ENCODE results near the gene RAD51B.

The RAD51B gene

GRCh38 chr14:68413509-68413908 lies 593.9 kb downstream of the RAD51B start:
- H3K4me3 ChIP-seq (ENCODE audit: low read depth, low read length), result no peak overlapping the region
- TF ChIP-seq CTCF (IDR thresholded peaks at IDR 0.05; ENCODE audit: insufficient read depth, low read depth, low read length, missing control alignments), result no peak
- DNase-seq (ENCODE audit: low read depth), result no peak

GRCh38 chr14:68414121-68414520 lies 594.5 kb downstream of the RAD51B start:
- DNase-seq (ENCODE audit: low read depth), result no peak
- no peak for TF ChIP-seq CTCF (IDR thresholded peaks at IDR 0.05; ENCODE audit: insufficient read depth, low read depth, low read length, missing control alignments)
- H3K4me3 ChIP-seq (ENCODE audit: low read depth, low read length), result no peak overlapping the region

GRCh38 chr14:68416171-68416570 lies 596.6 kb downstream of the RAD51B start:
- no peak for TF ChIP-seq CTCF (IDR thresholded peaks at IDR 0.05; ENCODE audit: insufficient read depth, low read depth, low read length, missing control alignments)
- H3K4me3 ChIP-seq (ENCODE audit: low read depth, low read length), result no peak overlapping the region
- no peak for DNase-seq (ENCODE audit: low read depth)

- no peak for TF ChIP-seq CTCF (IDR thresholded peaks at IDR 0.05; ENCODE audit: insufficient read depth, low read depth, low read length, missing control alignments)
- DNase-seq (ENCODE audit: low read depth), result no peak
- no peak overlapping the region for H3K4me3 ChIP-seq (ENCODE audit: low read depth, low read length)
Measured at GRCh38 chr14:68417009-68417650, 597.6 kb downstream of the RAD51B start.

- DNase-seq (ENCODE audit: low read depth), result peak; percentile 49
- H3K4me3 ChIP-seq (ENCODE audit: low read depth, low read length), result no peak overlapping the region
- no peak for TF ChIP-seq CTCF (IDR thresholded peaks at IDR 0.05; ENCODE audit: insufficient read depth, low read depth, low read length, missing control alignments)
Measured at GRCh38 chr14:68418174-68419118, 598.9 kb downstream of the RAD51B start.

- H3K4me3 ChIP-seq (ENCODE audit: low read depth, low read length), result no peak overlapping the region
- TF ChIP-seq CTCF (IDR thresholded peaks at IDR 0.05; ENCODE audit: insufficient read depth, low read depth, low read length, missing control alignments), result no peak
- DNase-seq (ENCODE audit: low read depth), result no peak
Measured at GRCh38 chr14:68420350-68420749, 600.8 kb downstream of the RAD51B start.

Measured in GM12865 (cell line).